GM19099 (cell line): ENCODE measurements around the gene CCDC38.

Experiments used
- POLR2A ChIP-seq: IDR thresholded peaks from 3 replicates; pipeline ENCODE4 v1.6.1; 2011; ENCODE audit warnings: low read depth; ENCODE audit not compliant: insufficient read length; ENCODE audit errors: extremely low read depth

CCDC38 gene

DNA sequence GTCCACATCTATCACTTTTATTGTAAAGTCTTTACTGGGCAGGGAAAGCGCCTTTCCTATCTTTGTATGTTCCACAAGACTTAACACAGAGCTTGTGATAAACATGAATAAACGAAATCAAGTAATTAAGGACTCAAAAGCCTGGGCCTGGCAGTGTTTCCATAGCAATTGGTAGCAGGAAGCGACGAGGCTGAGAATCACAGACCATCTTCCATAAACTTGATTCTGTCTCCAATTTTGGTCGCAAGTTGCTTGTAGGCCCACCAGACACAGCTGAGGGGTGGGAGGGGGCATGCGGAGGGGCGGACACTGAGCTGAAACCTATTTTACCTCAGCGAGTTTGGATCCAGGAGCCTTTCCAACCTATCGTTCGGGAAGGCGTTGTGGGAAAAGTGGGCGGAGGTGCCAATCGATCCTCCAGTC, 302 bp downstream of the CCDC38 start:
- no peak for TF ChIP-seq POLR2A

DNA sequence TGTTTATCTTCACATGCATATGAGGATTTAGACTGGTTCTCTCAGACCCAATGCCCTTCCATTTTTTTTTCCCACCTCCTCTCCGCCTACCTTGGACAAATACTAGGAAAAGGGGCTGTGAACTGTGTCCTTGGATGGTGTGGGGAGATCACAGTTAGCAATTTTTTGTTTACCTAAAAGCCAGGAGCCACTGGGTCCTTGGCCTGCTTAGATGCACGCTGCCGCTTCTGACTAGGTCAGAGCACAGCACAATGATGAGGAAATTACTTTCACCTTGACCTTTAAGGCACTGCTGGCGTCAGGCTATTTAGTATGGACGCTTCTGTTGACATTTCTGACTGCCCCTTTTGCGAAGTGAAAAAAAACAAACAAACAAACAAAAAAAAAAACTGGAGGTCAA, 1.9 kb downstream of the CCDC38 start:
- TF ChIP-seq POLR2A: no peak

DNA sequence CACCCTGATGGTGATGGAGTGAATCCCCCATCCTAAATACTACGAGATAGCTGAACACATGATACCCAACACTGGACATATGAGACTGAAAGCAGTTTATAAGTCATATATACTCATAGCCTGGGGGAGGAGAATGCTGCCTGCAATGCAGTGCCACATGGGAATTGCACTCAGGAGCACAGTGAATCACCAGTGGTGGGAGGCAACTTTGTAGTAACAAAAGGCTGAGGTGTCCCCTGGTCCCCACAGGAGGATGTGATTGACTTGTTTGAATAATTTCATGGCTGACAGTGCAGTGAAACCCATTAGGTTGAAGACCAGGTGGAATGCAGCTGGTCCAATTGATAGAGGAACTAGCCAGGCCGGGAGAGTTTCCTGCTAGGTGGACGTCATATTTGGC, 20.2 kb downstream of the CCDC38 start:
- no peak for TF ChIP-seq POLR2A

DNA sequence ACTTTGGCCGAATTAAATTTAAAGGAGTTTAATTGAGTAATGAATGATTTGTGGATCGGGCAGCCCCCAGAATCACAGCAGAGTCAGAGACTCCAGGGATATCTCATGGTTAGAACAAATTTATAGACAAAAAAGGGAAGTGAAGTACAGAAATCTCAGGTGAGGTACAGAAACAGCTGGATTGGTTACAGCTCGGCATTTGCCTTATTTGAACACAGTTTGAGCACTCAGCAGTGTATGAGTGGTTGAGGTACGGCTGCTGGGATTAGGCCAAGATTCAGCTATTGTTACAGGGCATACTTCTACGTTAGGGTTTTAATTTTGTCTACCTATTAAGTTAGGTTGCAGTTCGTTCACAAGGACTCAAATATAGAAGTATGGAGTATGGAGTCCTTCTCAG, 23.3 kb downstream of the CCDC38 start:
- no peak for TF ChIP-seq POLR2A

DNA sequence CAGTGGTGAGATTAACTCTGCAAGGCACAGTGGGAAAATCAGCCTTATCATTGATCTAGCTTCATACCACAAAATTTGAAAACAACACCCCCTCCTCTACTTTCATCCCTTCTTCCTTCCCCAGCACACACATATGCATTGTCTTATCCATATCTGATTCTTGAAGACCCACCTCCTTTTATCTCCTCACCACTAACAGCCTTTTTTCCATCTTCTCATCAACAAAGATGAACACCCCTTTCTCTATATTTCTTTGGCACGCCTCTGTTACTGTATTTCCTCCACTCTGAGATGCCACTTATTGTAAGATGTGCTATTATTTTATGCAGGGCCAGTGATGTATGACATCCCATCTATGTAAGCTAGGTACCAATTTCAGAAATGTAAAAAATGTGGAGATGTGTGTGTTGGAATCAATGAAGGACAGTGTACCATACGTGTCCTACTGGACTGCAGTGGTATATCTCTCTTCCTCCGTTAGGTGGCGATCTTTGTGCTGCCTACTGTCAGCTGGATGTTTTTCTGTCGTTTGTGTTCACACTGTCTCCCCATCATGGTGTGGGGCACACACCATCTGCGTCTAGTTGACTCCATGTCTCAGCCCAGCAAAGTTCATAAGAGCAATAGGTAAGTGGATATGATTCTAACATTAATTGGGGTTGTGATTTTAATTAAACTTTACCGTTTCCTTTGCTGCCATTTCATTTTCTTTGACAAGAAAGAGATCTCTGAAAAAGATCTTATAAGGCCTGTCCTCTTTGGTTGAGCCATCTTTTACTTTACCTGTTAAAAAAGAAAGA, 24.0 kb downstream of the CCDC38 start:
- no peak for TF ChIP-seq POLR2A

DNA sequence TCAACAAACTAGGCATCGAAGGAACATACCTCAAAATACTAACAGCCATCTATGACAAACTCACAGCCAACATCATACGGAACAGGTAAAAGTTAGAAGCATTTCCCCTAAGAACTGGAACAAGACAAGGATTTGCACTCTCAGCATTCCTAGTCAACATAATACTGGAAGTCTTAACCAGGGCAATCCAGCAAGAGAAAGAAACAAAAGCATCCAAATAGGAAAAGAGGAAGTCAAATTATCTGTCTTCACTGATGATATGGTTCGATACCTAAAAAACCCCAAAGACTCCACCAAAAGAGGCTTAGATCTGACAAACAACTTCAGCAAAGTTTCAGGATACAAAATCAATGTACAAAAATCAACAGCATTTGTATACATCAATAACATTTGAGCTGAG, 32.5 kb downstream of the CCDC38 start:
- no peak for TF ChIP-seq POLR2A

DNA sequence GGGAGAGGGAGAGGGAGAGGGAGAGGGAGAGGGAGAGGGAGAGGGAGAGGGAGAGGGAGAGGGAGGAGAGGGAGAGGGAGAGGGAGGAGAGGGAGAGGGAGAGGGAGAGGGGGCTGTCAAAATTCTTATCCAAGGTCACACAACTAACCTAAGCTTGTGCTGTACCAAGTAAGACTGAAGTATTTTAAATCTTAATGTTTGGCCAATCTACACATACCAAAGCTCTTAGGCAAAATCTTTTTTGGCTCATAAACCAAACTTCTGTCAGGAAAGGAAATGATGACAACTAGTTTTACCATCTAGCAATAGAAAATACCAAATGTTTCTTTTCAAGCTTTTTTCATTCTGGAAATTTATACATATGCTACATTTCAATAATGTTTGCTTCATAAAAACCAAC, 33.8 kb downstream of the CCDC38 start:
- TF ChIP-seq POLR2A: no peak

DNA sequence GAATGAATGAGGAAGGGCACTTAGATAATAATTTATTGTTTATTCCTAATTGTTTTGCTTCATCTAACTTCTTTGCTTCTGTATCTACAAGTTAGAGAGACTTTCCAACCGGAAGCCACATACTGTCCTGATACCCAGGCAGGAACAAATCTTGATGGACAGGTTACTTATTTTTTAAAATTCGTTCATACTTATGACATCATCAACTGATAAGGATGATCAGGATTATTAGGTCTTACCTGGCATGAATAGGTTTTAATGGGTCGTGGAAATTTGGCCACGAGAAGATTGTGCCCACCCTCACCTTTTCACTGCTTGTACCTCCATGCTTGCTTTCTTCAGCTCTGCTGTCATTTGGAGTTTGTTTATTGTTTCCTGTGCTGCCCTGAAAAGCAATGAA, 44.3 kb downstream of the CCDC38 start:
- no peak for TF ChIP-seq POLR2A

DNA sequence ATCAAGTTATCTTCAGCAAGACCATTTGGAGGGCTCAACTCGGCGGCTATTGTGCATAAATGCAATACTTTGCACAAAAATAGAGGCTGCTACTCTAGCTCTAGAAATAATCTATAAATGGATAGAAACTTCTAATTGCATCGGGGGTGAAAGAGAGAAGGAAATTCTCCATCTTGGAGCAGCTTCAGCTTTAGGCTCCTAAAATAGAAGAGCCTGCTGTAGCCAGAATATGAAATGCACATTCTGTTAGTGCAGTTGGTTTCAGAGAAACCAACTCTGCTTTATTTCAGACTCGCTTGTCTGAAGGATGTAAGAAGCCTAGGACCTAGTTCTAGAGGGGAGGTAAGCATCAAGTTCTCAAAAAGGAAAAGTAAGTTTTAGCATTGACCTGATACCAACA, 45.6 kb downstream of the CCDC38 start:
- TF ChIP-seq POLR2A: no peak

DNA sequence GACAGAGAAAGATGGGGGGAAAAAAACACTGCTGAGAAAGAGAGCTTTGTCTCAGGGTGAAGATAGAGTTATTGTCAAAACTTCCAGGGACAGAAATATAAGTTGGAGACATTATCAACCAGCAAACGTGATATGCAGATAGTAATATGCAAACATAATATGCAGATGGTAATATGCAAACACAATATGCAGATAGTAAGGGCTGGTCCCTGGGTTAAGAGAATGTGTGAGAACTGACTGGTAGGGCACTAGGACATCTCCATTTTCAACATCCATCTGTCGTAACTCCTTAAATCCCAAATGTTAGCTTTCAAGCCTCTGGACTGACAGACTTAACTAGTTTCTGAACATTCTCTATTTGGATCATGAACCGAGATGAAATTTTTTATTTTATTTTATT, 51.5 kb downstream of the CCDC38 start:
- TF ChIP-seq POLR2A: no peak

DNA sequence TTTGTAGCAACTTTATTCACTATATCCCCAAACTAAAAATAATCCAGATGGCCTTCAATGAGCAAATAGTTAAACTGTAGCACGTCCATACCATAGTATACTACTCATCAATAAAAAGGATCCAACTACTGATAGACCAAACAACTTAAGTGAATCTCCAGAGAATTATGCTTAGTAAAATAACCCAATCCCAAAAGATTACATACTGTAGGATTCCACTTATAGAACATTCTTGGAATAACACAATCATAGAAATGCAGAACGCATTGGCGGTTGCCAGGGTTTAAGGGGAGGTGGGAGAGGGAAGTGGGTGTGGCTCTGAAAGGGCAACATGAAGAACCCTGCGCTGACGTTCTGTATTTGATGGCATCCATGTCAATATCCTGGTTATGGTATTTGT, 55.1 kb downstream of the CCDC38 start:
- TF ChIP-seq POLR2A: no peak

DNA sequence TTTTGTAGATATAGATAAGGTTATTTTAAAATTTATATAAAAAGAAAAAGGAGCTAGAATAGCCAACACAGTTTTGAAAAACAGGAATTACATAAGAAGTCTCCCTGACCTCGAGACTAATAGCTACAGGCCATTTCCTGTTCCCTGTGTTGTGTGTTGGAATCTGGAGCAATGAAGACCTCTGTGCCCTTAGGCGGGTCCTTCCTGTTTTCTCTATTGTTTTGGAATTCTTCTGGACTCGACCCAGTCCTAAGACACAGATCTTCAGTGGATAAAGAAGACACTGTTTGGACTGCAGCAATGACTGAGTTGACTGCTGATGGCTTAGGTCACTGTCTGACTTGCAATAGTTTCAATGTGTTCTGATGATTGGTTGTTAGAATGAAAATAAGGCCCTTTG, 57.4 kb downstream of the CCDC38 start:
- TF ChIP-seq POLR2A: no peak

DNA sequence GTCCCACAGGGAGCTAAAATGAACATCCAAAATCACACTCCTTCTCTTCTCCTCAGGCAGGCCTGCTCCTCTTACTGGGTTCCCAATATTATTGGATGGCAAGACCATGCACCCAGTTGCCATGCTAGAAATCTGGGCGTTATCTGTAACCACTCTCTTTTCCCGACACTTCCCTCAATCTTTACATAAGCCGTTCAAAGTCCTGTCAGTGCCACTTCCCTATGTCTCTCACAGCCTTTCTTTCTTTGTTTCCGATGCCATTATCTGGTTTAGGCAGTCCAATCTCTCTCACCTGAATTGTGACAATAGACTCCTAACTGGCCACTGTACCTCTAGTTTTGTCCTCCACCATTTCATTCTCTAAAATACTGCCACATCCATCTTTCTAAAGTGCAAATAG, 59.5 kb downstream of the CCDC38 start:
- TF ChIP-seq POLR2A: no peak

DNA sequence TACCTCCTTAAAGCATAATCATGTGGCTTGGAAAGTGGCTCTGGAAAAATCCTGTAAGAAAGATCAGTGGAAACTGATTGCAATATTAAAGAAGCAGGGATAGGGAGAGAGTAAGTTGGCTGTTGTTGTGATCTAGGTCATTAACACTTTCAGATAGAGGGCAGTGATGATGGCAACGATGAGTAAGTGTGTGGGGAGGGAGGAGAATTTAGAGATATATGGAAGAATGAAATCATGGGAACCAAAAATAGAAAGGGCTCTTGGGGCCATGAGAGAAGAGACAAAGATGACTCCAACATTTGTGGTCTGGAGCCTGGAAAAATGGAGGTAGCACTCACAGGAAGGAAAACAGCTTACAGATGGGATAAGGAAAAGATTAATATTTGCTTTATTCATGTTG, 60.3 kb downstream of the CCDC38 start:
- no peak for TF ChIP-seq POLR2A

DNA sequence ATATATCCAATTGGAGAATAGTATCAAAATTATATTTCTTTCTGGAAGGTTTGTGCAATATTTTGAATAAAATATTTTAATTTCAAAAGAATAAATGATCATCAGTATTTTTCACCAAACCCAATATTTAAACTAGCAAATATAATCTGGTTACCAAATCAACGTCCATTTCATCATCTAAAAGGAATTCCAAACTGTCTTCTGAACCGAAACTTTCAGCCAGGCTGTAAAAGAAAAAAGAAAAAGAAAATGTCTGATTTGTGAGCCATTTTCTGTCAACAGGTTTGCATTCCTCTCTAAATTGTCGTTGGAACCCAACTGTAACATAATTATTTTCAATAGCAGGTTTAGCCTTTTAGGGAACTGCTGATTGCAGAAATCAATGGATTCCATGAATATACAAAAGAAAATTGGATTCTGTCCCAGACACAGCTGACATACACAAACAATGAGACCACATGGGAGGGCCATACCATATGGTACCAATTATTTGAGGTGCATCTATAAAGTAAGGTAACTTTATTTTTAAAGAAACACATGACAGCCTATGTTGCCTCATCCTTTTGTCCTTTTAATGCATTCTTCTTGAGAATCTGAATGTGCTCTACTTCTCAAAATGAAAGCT, 61.0 kb downstream of the CCDC38 start:
- TF ChIP-seq POLR2A: no peak

DNA sequence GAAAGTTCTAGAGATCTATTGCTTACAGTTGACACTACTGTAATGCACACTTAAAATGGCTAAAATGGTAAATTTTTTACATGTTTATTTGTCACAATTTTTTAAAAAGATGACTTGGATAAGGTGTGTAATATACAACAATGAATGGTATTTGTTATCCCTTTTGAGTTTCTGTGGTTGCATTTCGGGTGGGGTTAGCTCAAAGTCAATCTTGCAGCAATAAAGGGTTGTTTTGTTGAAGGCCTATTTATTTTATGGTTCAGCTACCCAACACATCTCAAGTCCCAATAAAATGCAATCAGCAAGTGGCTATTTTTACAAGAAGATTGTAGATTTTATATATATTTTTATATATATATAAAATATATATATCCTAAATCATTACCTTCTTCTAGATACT, 61.5 kb downstream of the CCDC38 start:
- no peak for TF ChIP-seq POLR2A
